ENCODE data around the gene AUH. TPM values are rescaled to one million over a fixed set of nuclear protein-coding genes. Genes with fewer than 3 reads are reported as not detected.

The AUH gene
- total RNA-seq, 1 experiment from 2014 or later, result 21.7 TPM

DNA sequence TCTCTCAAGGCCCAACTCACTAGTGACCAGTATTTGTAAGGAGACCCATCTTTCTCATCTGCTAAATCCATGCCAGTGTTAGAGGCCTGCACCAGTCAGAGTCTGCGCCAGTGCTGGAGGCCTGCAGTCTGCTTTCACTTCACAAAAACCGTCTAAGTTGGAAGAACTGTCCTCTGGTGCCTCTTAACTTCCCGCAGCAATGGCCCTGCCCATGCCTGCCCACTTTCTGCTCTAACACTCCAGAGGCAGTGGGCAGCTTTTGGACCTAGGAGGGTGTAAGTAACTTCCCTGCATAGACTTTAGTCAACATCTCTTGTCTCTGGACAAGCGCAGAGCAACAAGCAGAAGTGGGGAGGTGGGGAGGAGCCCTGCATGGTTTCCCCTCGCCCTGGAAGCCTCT, 152.9 kb downstream of the AUH start:
- Histone ChIP-seq H3K79me1 (ENCODE audit: insufficient read depth, low read depth, low read length, poor library complexity, severe bottlenecking) (no peaks in the 10 kb centered on the region), H4K8ac (replicated peaks; ENCODE audit: insufficient read length, low read depth, low read length) (no peak overlapping the region), H2BK120ac (ENCODE audit: low read depth, low read length, poor library complexity, severe bottlenecking) (no peak overlapping the region), H3K79me2 (ENCODE audit: insufficient read depth, low read length) (no peaks in the 10 kb centered on the region), H3T11ph (ENCODE audit: low read length) (no peak overlapping the region), H3K27ac (ENCODE audit: insufficient read length, low read depth, low read length) (no peak overlapping the region), H3K4me1 (ENCODE audit: insufficient read depth, low read length) (no peaks in the 10 kb centered on the region), H3K9ac (ENCODE audit: extremely low read depth, insufficient read length, low read length) (no peak overlapping the region), H3K23me2 (ENCODE audit: insufficient read length, low read depth, low read length, poor library complexity, severe bottlenecking) (no peaks in the 10 kb centered on the region), H4K5ac (ENCODE audit: insufficient read length, low read depth, low read length) (no peak overlapping the region), H3K14ac (ENCODE audit: insufficient read depth, low read length) (no peak overlapping the region), H2BK12ac (ENCODE audit: insufficient read length, low read depth, low read length) (no peak overlapping the region), H3K23ac (ENCODE audit: insufficient read length, low read depth, low read length) (no peak overlapping the region), H2AK5ac (ENCODE audit: insufficient read length, low read length) (no peak overlapping the region), H3K56ac (ENCODE audit: insufficient read length, low read depth, low read length) (no peak overlapping the region), H3K27me3 (ENCODE audit: insufficient read depth, low read length) (no peaks in the 10 kb centered on the region), H3K4ac (ENCODE audit: low read depth, low read length) (no peak overlapping the region), H2AFZ (ENCODE audit: low read length) (no peak overlapping the region), H4K91ac (ENCODE audit: insufficient read length, low read depth, low read length) (no peak overlapping the region), H3K9me3 (ENCODE audit: control insufficient read depth, low read depth, low read length) (no peaks in the 10 kb centered on the region), H2BK20ac (ENCODE audit: low read depth, low read length, poor library complexity, severe bottlenecking) (no peak overlapping the region), H3K18ac (ENCODE audit: insufficient read length, low read depth, low read length) (no peak overlapping the region), H2BK5ac (ENCODE audit: insufficient read length, low read length) (no peak overlapping the region), H3K4me2 (ENCODE audit: insufficient read depth, insufficient read length, low read length) (no peak overlapping the region), H2BK15ac (ENCODE audit: low read depth, low read length) (no peak overlapping the region), H4K20me1 (ENCODE audit: control insufficient read depth, insufficient read depth, insufficient read length) (no peaks in the 10 kb centered on the region)
- H3K9me3 Mint-ChIP-seq, result 0 out of 5 replicates have a peak, but pooled peaks cover 0 to 2% of the 10 kb centered on the region in 2 experiments
- no peak for DNase-seq
- TF ChIP-seq, protein P1, sequence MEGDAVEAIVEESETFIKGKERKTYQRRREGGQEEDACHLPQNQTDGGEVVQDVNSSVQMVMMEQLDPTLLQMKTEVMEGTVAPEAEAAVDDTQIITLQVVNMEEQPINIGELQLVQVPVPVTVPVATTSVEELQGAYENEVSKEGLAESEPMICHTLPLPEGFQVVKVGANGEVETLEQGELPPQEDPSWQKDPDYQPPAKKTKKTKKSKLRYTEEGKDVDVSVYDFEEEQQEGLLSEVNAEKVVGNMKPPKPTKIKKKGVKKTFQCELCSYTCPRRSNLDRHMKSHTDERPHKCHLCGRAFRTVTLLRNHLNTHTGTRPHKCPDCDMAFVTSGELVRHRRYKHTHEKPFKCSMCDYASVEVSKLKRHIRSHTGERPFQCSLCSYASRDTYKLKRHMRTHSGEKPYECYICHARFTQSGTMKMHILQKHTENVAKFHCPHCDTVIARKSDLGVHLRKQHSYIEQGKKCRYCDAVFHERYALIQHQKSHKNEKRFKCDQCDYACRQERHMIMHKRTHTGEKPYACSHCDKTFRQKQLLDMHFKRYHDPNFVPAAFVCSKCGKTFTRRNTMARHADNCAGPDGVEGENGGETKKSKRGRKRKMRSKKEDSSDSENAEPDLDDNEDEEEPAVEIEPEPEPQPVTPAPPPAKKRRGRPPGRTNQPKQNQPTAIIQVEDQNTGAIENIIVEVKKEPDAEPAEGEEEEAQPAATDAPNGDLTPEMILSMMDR (conservative IDR thresholded peaks at IDR 0.05), result no peak
- H3K36me3 Mint-ChIP-seq (ENCODE audit: insufficient read depth in 1 of 3, low read depth in 3 of 3), result peaks cover 0 to 4% (median 4%) of the 10 kb centered on the region in 3 experiments; a peak in 3 of 7 replicates
- no CpG with 5 or more reads among the region's 5 CpGs for WGBS (ENCODE audit: extremely low coverage, insufficient read length, low lambda C conversion rate)
- H3K4me1 Mint-ChIP-seq, result peaks cover 6 to 9% of the 10 kb centered on the region in 2 experiments; a peak in 2 of 4 replicates
- H3K27ac Mint-ChIP-seq, result no peak overlapping the region
- H3K4me3 Mint-ChIP-seq, result no peak overlapping the region
- H3K27me3 Mint-ChIP-seq (ENCODE audit: low read depth), result no peaks in the 10 kb centered on the region
